Suppressor macrophage treated with lipopolysaccharide for 4 hours (primary cell): Measurements from ENCODE around the gene APBA3.

Source experiments
- DNase-seq: peaks from one replicate; pipeline ENCODE4 v3.0.0-alpha.2; 2020

The APBA3 gene

DNA sequence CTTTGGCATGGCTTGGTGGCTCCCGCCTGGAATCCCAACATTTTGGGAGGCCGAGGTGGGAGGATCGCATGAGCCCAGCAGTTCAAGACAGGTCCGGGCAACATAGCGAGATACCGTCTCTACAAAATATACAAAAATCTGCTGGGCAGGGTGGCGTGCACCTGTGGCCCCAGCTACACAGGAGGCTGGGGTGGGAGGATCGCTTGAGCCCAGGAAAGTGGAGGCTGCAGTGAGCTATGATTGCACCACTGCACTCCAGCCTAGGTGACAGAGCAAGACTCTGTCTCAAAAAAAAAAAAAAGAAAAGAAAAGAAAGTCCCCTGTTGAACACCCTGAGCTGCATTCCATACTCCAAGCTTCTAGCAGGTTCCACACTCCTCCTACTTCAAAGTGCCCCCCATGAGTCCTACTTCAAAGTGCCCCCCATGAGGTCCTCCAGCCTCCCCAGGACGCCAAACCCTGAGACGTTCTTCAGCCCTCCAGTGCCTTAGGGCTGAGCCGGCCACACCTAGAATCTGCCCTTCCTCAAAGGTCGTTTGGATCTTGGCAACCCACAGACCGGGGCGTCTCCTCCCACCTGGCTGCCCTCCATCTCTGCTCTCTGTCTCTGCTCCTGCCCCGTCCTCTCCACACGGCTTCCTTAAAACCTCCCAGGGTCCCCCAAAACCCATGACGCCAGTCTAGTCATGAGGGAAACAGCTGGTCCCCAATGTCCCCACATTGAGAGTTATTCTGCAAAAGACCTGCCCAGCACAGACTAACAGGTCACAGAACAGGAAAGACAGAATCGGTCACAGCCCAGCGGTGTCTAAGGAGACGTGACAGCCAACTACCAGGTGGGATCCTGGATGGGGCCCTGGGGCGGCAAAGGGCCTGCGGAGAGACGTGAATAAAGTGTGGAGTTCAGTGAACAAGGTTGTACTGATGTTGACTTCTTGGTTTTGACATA is 48.6 kb downstream of the APBA3 start:
- no peak for DNase-seq

DNA sequence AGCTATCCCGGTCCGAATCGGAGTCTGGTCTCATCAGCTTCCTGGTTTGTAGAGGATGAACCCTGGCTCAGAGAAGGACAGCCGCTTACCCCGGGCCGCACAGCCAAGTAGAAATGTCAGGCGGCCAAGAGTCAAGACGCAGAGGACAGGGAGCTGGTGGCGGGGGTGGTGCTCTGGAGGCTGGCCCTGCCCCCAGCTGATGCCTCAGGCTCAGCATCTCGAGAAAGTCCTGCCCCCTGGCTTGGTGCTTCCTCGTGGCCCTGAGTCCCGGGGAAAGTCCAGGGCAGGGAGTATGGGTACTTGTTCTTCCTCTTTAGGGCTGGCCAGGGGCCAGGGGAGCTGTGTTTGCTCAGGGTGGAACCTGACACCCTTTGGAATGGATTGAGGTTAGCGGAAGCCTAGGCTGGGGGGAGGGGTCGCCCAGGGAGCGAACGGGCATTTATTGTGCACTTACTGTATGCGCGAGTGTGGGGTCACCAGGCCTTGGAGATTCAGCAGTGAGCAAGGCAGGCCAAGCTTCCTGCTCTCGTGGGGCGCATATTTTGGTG is 51.2 kb downstream of the APBA3 start:
- DNase-seq = peak; percentile 96

DNA sequence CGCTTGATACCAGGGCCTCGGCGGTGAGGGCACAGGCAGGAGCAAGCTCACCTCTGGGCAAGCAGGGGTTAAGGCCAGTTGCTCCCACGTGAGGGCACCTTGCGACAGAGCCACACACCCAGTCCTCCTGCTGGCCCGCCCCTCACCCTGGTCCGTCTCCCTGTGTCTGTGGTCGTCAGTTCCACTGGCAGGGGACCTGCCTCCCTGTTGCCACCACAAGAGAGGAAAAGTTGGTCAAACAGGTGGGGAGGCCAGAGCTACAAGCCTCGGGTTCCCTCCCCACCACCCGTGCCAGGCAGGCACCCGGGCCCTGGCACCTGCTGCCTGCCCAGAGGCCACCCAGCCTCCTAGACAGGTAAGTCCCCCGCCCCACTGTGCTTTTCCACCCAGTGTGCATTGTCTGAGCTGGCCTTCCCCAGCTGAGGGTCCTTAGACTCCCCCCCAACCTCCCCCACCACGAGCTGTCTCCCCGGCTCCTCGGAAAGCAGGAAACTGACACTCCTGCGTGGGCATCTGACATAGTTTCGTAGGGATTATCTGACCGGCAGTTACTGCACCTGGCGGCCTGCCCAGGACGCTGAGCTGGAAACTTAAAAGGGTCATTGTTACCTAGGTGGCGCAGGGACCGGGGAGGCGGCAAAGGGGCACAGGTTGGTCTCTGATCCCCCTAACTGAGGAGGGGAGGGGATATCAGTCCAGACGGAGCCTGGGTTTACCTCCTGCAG is 53.1 kb downstream of the APBA3 start, which contains the start of gene TJP3:
Gene TJP3, plus strand, starts transcription at position 178 of the 725 bp plus-strand sequence. CDS start 20,049 bp downstream, outside the sequence.
- DNase-seq = no peak

DNA sequence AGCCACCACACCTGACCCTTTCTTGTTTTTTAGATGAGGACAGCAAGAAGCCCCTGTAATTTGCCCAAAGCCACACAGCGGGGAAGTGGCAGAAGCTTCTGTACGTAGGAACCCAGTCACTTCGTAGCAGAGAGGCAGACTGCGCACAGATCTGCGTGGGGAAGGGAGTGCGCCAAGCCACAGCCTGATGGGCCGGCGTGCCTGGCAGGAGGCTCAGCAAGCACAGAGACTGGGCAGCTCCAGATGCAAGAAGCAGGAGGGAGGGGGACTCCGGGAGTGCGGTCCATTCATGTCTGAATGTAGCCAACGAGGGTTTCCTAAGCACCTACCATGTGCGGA is 53.7 kb downstream of the APBA3 start:
- DNase-seq = no peak

GRCh38 chr19:3701200-3701599 is 60.3 kb downstream of the APBA3 start:
- no peak for DNase-seq
